GM12878 (cell line): ENCODE data around the gene UNKL.

Source experiments
- BCL11A ChIP-seq: IDR thresholded peaks from 2 replicates; pipeline ENCODE4 v1.6.1; 2011; ENCODE audit warnings: low read depth, low read length
- BHLHE40 ChIP-seq, 2 experiments: fragments of 450-650 bp in 1 of 2; IDR thresholded peaks; 2 replicates each; pipeline ENCODE4 v1.6.1; 2011 to 2017; ENCODE audit warnings: low read depth in 2 of 2, borderline replicate concordance in 1 of 2, improper control_type of control experiment in 1 of 2, low read length in 1 of 2, mild to moderate bottlenecking in 1 of 2
- CREB1 ChIP-seq: IDR thresholded peaks from 2 replicates; pipeline ENCODE4 v1.6.1; 2012; ENCODE audit warnings: low read depth, mild to moderate bottlenecking, inconsistent platforms
- ETV6 ChIP-seq, 2 experiments: fragments of 450-650 bp in 1 of 2; IDR thresholded peaks in 1 of 2; conservative IDR thresholded peaks in 1 of 2; 2 replicates each; pipeline ENCODE4 v1.6.1; 2014; ENCODE audit warnings: antibody characterized with exemption in 1 of 2, borderline replicate concordance in 1 of 2, low read depth in 1 of 2, mild to moderate bottlenecking in 1 of 2, moderate library complexity in 1 of 2
- RAD21 ChIP-seq: IDR thresholded peaks from 2 replicates; pipeline ENCODE4 v1.6.1; 2011; ENCODE audit warnings: mild to moderate bottlenecking, low read depth, low read length, moderate library complexity; ENCODE audit not compliant: insufficient read depth
- RBBP5 ChIP-seq: fragments of 200-600 bp; sonication (generic); conservative IDR thresholded peaks from 2 replicates; pipeline ENCODE4 v1.6.1; 2016
- RCOR1 ChIP-seq: conservative IDR thresholded peaks from 2 replicates; pipeline ENCODE4 v1.6.1; 2012; ENCODE audit warnings: low read depth, low read length, improper control_type of control experiment
- TAF1 ChIP-seq: IDR thresholded peaks from 2 replicates; pipeline ENCODE4 v1.6.1; 2011; ENCODE audit warnings: mild to moderate bottlenecking, low read depth, low read length, borderline replicate concordance
- TCF12 ChIP-seq: IDR thresholded peaks from 2 replicates; pipeline ENCODE4 v1.6.1; 2011; ENCODE audit warnings: low read depth, mild to moderate bottlenecking, low read length
- WRNIP1 ChIP-seq: IDR thresholded peaks from 2 replicates; pipeline ENCODE4 v1.6.1; 2011; ENCODE audit warnings: low read depth, low read length, improper control_type of control experiment, borderline replicate concordance
- TF ChIP-seq, protein P1 (sequence below), 3 experiments: IDR thresholded peaks in 2 of 3; conservative IDR thresholded peaks in 1 of 3; 2 replicates each; pipeline ENCODE4 v1.5.1; 2011; ENCODE audit warnings: low read depth in 3 of 3, low read length in 3 of 3, mild to moderate bottlenecking in 3 of 3, control low read depth in 2 of 3, moderate library complexity in 2 of 3, inconsistent platforms in 1 of 3, mixed read lengths in 1 of 3; ENCODE audit not compliant: control insufficient read depth in 2 of 3, insufficient read depth in 1 of 3; ENCODE audit errors: extremely low read depth in 1 of 3

DNA sequence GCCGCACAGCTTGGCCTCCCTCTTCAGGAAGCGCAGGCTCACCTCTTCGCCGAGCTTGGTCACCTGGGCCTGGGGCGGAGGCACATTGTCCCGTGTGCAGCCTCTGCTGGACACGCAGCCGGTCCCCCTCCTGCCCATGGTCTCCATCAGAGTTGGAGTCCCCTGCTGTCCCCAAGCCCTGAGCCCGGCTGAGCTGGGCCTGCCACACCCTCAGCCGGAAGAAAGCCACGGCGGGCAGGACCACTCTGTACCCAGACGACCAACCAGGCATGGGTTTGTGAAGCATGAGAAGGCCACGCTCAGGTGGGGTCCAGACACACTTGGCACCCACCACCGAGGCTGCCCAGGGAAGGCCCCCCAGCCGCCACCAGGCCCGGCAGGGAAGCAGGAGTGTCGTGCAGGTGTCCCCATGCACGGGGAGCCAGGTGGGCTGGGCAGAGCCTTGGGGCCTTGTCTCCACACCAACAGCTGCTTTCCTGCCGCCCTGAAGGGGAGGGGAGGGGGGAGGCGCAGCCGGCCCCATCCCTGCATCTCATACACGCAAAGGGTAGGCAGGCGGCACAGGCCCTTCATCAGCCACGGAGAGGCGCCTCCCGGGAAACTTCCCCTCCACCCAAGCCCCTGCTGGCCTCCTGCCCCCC is 24.7 kb upstream of the UNKL start:
- TF ChIP-seq BHLHE40 (IDR thresholded peaks at IDR 0.05; ENCODE audit: borderline replicate concordance in 1 of 2, low read depth in 2 of 2, low read length in 1 of 2) (no peak), BCL11A (no peak), TAF1 (no peak), RBBP5 (no peak), WRNIP1 (no peak), RCOR1 (no peak), ETV6 (conservative IDR thresholded peaks at IDR 0.05 in 1 of 2, IDR thresholded peaks at IDR 0.05 in 1 of 2; ENCODE audit: borderline replicate concordance in 1 of 2, low read depth in 1 of 2) (no peak), RAD21 (no peak), CREB1 (no peak), TCF12 (no peak)
- TF ChIP-seq, protein P1, sequence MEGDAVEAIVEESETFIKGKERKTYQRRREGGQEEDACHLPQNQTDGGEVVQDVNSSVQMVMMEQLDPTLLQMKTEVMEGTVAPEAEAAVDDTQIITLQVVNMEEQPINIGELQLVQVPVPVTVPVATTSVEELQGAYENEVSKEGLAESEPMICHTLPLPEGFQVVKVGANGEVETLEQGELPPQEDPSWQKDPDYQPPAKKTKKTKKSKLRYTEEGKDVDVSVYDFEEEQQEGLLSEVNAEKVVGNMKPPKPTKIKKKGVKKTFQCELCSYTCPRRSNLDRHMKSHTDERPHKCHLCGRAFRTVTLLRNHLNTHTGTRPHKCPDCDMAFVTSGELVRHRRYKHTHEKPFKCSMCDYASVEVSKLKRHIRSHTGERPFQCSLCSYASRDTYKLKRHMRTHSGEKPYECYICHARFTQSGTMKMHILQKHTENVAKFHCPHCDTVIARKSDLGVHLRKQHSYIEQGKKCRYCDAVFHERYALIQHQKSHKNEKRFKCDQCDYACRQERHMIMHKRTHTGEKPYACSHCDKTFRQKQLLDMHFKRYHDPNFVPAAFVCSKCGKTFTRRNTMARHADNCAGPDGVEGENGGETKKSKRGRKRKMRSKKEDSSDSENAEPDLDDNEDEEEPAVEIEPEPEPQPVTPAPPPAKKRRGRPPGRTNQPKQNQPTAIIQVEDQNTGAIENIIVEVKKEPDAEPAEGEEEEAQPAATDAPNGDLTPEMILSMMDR (IDR thresholded peaks at IDR 0.05 in 2 of 3, conservative IDR thresholded peaks at IDR 0.05 in 1 of 3; ENCODE audit: control insufficient read depth in 2 of 3, extremely low read depth in 1 of 3, insufficient read depth in 1 of 3, low read depth in 3 of 3, low read length in 3 of 3): no peak
